Chondrocyte (in vitro differentiated cells): Measurements from ENCODE around the gene DBNDD1. TPM values are rescaled to one million over a fixed set of nuclear protein-coding genes. Genes with fewer than 3 reads are reported as not detected.

ENCODE experiments used
- DNase-seq: peaks from one replicate; pipeline ENCODE4 v3.0.0; 2021; ENCODE audit warnings: mixed read lengths, low spot score
- H3K27ac Mint-ChIP-seq: one replicate; pipeline ENCODE4 v1.8.0; 2021; ENCODE audit warnings: mild to moderate bottlenecking, moderate library complexity, mixed read lengths; ENCODE audit not compliant: unreplicated experiment
- H3K27me3 Mint-ChIP-seq: 2 replicates; pipeline ENCODE4 v1.8.0; 2021; ENCODE audit warnings: low read depth, mixed read lengths
- H3K36me3 Mint-ChIP-seq: 2 replicates; pipeline ENCODE4 v1.8.0; 2021; ENCODE audit warnings: low read depth, mixed read lengths
- H3K4me1 Mint-ChIP-seq: 2 replicates; pipeline ENCODE4 v1.8.0; 2021; ENCODE audit warnings: low read depth, mild to moderate bottlenecking, mixed read lengths
- H3K4me3 Mint-ChIP-seq: one replicate; pipeline ENCODE4 v1.8.0; 2021; ENCODE audit warnings: mild to moderate bottlenecking, moderate library complexity, mixed read lengths; ENCODE audit not compliant: unreplicated experiment
- H3K9me3 Mint-ChIP-seq: 2 replicates; pipeline ENCODE4 v1.8.0; 2021; ENCODE audit warnings: low read depth, mixed read lengths
- total RNA-seq: library from RNA; stranded (reverse); gene quantifications from 3 replicates; pipeline ENCODE4 v1.2.1, GENCODE V29; 2021
- TF ChIP-seq, protein P1 (sequence below): fragments of 200-600 bp; sonication (generic); IDR thresholded peaks from 2 replicates; pipeline ENCODE4 v1.5.0; 2021; ENCODE audit warnings: antibody characterized with exemption, mild to moderate bottlenecking, moderate library complexity

The DBNDD1 gene
- total RNA-seq, 1 donor from 2014 or later: 3.7 TPM

- Mint-ChIP-seq H3K36me3 (peaks cover 30% of the 10 kb centered on the region), H3K27ac (no peak overlapping the region), H3K4me3 (no peak overlapping the region), H3K4me1 (no peaks in the 10 kb centered on the region), H3K9me3 (no peaks in the 10 kb centered on the region), H3K27me3 (no peaks in the 10 kb centered on the region)
- TF ChIP-seq, protein P1, sequence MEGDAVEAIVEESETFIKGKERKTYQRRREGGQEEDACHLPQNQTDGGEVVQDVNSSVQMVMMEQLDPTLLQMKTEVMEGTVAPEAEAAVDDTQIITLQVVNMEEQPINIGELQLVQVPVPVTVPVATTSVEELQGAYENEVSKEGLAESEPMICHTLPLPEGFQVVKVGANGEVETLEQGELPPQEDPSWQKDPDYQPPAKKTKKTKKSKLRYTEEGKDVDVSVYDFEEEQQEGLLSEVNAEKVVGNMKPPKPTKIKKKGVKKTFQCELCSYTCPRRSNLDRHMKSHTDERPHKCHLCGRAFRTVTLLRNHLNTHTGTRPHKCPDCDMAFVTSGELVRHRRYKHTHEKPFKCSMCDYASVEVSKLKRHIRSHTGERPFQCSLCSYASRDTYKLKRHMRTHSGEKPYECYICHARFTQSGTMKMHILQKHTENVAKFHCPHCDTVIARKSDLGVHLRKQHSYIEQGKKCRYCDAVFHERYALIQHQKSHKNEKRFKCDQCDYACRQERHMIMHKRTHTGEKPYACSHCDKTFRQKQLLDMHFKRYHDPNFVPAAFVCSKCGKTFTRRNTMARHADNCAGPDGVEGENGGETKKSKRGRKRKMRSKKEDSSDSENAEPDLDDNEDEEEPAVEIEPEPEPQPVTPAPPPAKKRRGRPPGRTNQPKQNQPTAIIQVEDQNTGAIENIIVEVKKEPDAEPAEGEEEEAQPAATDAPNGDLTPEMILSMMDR: no peak
- no peak for DNase-seq
These were observed 62.0 kb downstream of the DBNDD1 start for GRCh38 chr16:89957216-89957785.

- H3K4me1 Mint-ChIP-seq: no peaks in the 10 kb centered on the region
- no peaks in the 10 kb centered on the region for H3K27me3 Mint-ChIP-seq
- peaks cover 30% of the 10 kb centered on the region for H3K36me3 Mint-ChIP-seq
- no peak for DNase-seq
- no peaks in the 10 kb centered on the region for H3K9me3 Mint-ChIP-seq
- TF ChIP-seq, protein P1: no peak
- no peak overlapping the region for H3K27ac Mint-ChIP-seq
- no peak overlapping the region for H3K4me3 Mint-ChIP-seq
These were observed 62.6 kb downstream of the DBNDD1 start for GRCh38 chr16:89956505-89957215.

GRCh38 chr16:89955001-89955685 is 64.1 kb downstream of the DBNDD1 start:
- DNase-seq: no peak
- Mint-ChIP-seq H3K4me1 (peaks cover 2% of the 10 kb centered on the region), H3K9me3 (no peaks in the 10 kb centered on the region), H3K4me3 (no peak overlapping the region), H3K36me3 (peaks cover 24% of the 10 kb centered on the region), H3K27me3 (no peaks in the 10 kb centered on the region), H3K27ac (no peak overlapping the region)
- TF ChIP-seq, protein P1: no peak

Other genes with a start within 250 kb of the DBNDD1 start
- gene FANCA, start 202.8 kb downstream of the DBNDD1 start, total RNA-seq: 5.9 to 20.2 TPM (median 6.5 TPM) in 3 replicates
- gene SPIRE2, start 191.0 kb downstream of the DBNDD1 start, total RNA-seq: 1.4 to 3.2 TPM (median 1.4 TPM) in 3 replicates
- 200 to 237 TPM (median 212 TPM) in 3 replicates for gene TCF25, start 145.9 kb downstream of the DBNDD1 start, total RNA-seq
- gene MC1R, start 100.6 kb downstream of the DBNDD1 start, total RNA-seq: 3.2 to 7.9 TPM (median 4.2 TPM) in 3 replicates
- gene TUBB3, start 96.1 kb downstream of the DBNDD1 start, total RNA-seq: 97.1 to 117 TPM (median 104 TPM) in 3 replicates
- gene DEF8, start 70.7 kb downstream of the DBNDD1 start, total RNA-seq: 69.0 to 77.4 TPM (median 70.4 TPM) in 3 replicates
- gene PRDM7, start 57.9 kb upstream of the DBNDD1 start, total RNA-seq: not detected in 3 replicates